Ectodermal cell (in vitro differentiated cells): ENCODE data around the gene NBL1.

Source experiments
- H3K27ac ChIP-seq: 2 replicates; pipeline ENCODE4 v1.7.0; 2013; ENCODE audit warnings: mild to moderate bottlenecking, low read depth, low read length; ENCODE audit not compliant: insufficient read depth, poor library complexity, severe bottlenecking
- H3K27me3 ChIP-seq: 2 replicates; pipeline ENCODE4 v1.7.0; 2013; ENCODE audit warnings: mild to moderate bottlenecking, low read length; ENCODE audit not compliant: insufficient read depth, control insufficient read depth, poor library complexity, severe bottlenecking
- H3K36me3 ChIP-seq: one replicate; pipeline ENCODE4 v1.7.0; 2013; ENCODE audit warnings: low read length; ENCODE audit not compliant: control insufficient read depth, insufficient read depth
- H3K4me1 ChIP-seq: one replicate; pipeline ENCODE4 v1.7.0; 2013; ENCODE audit warnings: low read length; ENCODE audit not compliant: control insufficient read depth, insufficient read depth
- H3K4me3 ChIP-seq: 2 replicates; pipeline ENCODE4 v1.7.0; 2013; ENCODE audit warnings: low read depth, low read length, control low read depth; ENCODE audit not compliant: insufficient read depth
- H3K9me3 ChIP-seq: 2 replicates; pipeline ENCODE4 v1.7.0; 2013; ENCODE audit warnings: mild to moderate bottlenecking, low read length, moderate library complexity; ENCODE audit not compliant: control insufficient read depth
- WGBS, 2 experiments: methylation state at CpG; one replicate each; pipeline ENCODE4 v1.1.7; 2013; ENCODE audit warnings: missing lambda C conversion rate in 2 of 2; 5-methylcytosine and 5-hydroxymethylcytosine counted together

The NBL1 gene

DNA sequence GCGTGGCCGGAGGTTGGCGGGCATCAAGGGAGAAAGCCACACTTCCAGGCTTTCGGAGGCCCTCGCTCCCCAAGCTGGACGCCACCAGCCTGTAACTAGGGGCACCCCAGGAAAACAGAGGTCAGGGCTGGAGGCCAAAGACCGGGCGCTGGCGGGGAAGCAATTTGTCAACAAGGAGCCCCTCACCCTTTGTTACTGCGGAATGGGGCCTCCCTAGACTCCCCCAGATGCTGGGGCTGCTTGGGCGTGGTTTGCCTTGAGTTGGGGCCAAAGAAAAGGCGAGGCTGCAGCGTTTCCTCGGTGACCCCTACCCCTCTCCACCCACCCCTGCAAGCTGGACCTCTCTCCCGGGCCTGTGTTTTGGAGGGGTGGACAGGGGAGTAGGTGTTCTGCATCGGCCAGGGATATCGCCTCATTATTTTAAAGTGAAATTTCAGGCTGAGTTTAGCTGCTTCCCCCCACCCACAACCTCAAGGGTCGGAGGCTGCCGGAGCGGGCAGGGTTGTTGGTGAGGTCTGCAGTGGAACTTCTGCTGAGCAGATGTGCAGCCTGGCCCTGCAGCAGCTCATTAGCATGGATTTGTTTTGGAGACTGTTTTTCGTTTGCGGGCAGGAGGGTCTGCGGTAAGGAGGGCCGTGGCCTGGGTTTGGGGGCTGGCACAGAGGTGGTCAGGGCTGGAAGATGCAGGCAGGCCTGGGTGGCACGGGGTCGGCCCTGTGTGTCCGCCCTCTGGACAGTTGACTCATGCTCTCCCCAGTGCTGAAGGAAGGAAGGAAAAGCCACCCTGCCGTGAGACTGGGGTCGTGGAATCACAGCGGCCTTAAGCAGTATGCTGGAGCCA is 1.5 kb downstream of the NBL1 start:
- H3K27me3 ChIP-seq: peaks cover 57% of the 10 kb centered on the region
- no peaks in the 10 kb centered on the region for H3K9me3 ChIP-seq
- no peak overlapping the region for H3K27ac ChIP-seq
- no peaks in the 10 kb centered on the region for H3K36me3 ChIP-seq
- H3K4me3 ChIP-seq: peak overlapping the region; percentile 40
- H3K4me1 ChIP-seq: peaks cover 5% of the 10 kb centered on the region
- WGBS, 2 experiments: 48 to 53% methylated on average over 26 to 30 of the region's 30 CpGs

DNA sequence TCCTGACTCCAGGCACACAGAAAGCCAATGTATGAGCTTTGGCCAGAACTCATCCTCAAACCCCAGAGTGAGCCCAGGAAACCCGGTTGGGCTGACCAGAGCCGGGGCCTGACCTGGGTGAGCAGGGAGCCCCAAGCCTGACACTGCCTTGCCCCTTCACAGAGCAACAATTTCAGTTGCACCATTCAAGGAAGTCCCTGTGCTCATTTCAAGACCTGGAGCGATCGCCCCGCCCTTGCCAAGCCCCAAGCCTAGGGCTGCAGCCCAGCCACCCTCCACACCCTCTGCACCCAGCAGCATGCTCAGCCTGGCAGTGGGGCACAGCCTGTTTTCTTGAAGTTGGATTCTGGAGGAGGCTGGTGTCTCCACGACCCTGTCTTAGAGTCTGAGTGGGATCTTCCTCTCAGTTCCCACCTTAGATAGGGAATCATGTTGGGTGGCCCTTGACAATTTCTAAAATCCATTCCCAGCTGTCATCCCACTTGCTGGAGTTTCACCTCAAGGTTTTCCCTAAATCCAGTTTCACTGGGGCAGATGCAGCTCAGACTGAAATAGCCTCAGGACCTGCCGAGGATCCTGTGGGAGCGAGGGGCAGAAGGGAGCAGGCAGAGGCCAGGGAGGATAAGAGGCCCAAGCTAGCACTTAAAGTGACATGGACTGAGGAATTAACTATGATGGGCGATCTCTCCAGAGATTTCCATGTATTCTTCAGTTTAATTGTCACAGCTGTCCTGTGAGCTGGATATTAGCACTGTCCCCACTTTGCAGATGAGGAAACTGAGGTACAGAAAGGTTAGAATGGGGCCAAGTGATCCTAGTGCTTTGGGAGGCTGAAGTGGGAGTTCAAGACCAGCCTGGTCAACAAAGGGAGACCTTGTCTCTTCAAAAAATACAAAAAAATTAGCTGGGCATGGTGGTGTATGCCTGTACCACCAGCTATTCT is 2.5 kb downstream of the NBL1 start:
- H3K27ac ChIP-seq: no peak overlapping the region
- no peak overlapping the region for H3K4me3 ChIP-seq
- H3K4me1 ChIP-seq: no peaks in the 10 kb centered on the region
- H3K27me3 ChIP-seq: peaks cover 50% of the 10 kb centered on the region
- 92 to 93% methylated on average over 9 of the region's 9 CpGs for WGBS, 2 experiments
- no peaks in the 10 kb centered on the region for H3K9me3 ChIP-seq
- H3K36me3 ChIP-seq: no peaks in the 10 kb centered on the region

DNA sequence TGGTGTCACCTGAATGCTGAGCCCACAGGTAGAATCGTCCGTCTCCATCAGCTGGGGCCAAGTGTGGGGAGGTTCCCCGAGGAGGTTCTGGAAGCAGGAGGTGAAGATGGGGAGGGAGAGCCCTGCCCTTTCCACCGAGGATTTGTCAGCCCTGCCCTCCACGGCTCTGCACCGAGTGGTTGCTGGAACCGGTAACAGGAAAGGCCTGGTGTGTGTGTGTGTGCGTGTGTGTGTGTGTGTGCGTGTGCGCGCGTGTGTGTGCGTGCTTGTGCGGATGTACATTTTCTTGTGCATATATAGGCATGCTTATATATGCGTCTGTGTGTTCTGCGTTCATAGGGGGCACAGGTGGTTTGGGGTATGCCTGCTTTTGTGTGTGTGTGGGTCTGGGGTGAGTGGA is 3.5 kb downstream of the NBL1 start:
- Histone ChIP-seq H3K4me1 (no peaks in the 10 kb centered on the region), H3K9me3 (no peaks in the 10 kb centered on the region), H3K27me3 (peaks cover 40% of the 10 kb centered on the region), H3K36me3 (no peaks in the 10 kb centered on the region), H3K27ac (no peak overlapping the region), H3K4me3 (no peak overlapping the region)
- 91% methylated on average over 16 of the region's 16 CpGs for WGBS, 2 experiments

DNA sequence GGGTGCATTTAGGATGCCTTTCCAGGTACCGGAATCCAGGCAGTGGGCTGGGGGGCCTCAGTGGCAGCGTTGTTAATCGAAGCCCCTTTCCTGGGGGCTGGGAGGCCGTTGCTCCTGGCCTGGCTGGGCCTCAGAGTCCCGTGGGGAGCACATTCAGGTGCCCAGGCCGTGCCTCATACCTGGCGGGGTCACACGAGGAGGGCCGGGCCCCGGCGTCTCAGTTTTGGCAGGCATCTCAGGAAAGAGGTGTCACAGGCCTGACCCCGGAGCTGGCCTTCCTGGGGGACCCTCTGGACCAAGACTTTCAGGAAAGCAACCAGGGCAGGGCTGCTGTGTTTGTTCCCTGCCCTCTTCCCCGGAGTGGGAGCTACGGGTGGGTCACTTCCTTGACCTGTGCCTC is 4.1 kb downstream of the NBL1 start:
- WGBS, 2 experiments: 92% methylated on average over 14 of the region's 14 CpGs
- no peaks in the 10 kb centered on the region for H3K9me3 ChIP-seq

DNA sequence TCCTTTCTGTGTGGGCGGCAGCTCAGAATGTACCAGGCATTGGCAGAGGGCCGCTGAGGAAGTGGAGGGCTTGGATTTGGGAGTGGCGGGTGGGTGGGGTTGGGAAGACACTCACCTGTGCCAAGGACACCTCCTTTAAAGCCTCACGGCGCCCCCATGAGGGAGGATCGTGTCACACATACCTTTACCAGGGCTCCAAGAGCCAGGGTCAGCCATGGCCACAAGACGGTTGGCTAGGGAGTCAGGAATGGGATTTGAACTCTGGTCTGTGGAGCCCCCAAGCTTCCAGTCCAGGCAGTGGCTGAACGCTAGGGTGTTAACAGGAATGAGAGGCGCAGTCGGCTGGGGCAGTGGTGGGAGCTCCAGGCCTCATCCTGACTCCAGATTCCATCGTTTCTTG is 4.6 kb downstream of the NBL1 start:
- Histone ChIP-seq H3K27me3 (peaks cover 30% of the 10 kb centered on the region), H3K4me1 (no peaks in the 10 kb centered on the region), H3K36me3 (no peaks in the 10 kb centered on the region), H3K4me3 (no peak overlapping the region), H3K27ac (no peak overlapping the region), H3K9me3 (no peaks in the 10 kb centered on the region)
- WGBS, 2 experiments: 63 to 65% methylated on average over 11 of the region's 11 CpGs

More for the DNA sequence above, 4.1 kb downstream of the NBL1 start:
- H3K36me3 ChIP-seq: no peaks in the 10 kb centered on the region
- no peak overlapping the region for H3K27ac ChIP-seq
- H3K27me3 ChIP-seq: peaks cover 34% of the 10 kb centered on the region
- no peaks in the 10 kb centered on the region for H3K4me1 ChIP-seq
- H3K4me3 ChIP-seq: no peak overlapping the region

DNA sequence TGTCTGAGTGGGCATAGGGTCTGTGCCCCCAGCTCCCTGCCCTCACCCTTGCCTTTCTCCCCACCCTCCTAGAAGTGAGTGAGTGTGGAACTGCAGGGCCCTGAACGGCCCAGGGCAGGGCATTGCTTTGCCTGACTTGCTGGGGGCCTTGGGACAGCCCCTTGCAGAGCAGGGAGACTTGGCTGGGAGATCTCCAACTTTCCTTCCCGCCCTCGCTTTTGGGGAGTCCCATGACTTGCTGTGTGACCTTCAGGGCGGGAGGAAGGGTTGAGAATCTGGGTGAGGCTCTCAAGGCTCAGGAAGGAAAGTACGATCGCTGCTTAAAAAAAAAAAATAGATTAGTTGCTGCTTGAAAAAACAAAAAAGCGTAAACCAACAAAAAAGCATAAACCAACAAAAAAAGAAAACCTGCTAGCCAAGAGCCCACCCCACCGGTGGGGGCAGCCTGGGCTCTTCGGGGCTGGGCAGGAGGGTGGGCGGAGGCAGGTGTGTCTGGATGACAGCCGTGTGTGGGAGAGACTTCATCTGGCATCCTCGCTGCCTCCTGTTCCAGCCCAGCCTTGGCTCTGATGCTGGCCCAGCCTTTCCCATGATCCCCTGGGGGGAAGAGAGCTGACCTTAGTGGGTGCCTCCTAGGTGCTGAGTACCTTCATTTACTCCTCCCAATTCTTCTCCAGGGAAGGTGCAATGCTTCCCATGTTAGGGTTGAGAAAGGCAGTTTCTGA is 6.5 kb downstream of the NBL1 start:
- Histone ChIP-seq H3K9me3 (no peaks in the 10 kb centered on the region), H3K4me3 (no peak overlapping the region)

DNA sequence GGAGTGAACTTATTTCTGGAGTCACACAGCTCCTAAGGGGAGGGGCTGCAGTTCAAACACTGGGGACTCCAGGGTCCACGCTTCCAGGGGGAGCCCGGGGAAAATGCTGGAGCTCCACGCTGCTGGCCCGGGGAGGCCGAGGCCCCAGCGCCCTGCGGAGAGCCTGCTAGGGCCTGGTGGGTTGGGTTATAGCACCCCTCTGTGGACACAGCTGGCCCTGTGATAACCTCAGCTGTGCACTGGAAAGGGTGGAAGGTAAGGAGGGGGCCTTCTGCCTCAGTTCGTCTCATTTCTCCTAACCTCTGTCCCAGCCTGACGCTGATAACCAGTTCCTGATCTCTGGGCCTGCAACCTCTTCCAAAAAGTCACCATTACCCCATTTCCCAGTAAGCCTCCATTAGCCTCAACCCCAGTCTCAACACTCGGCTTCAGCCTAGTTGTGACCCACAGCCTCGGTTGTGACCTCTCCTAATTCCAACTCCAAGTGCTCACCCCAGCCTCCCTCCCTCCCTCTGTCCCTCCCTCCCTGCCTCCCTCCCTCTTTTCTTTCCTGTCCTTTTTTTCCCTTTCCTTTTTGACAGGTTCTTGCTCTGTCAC is 7.1 kb downstream of the NBL1 start:
- H3K4me3 ChIP-seq: no peak overlapping the region

More for the DNA sequence above, 6.5 kb downstream of the NBL1 start:
- peaks cover 14% of the 10 kb centered on the region for H3K27me3 ChIP-seq
- H3K27ac ChIP-seq: no peak overlapping the region
- H3K4me1 ChIP-seq: no peaks in the 10 kb centered on the region
- 81 to 84% methylated on average over 12 of the region's 12 CpGs for whole genome bisulfite sequencing, 2 experiments
- no peaks in the 10 kb centered on the region for H3K36me3 ChIP-seq

DNA sequence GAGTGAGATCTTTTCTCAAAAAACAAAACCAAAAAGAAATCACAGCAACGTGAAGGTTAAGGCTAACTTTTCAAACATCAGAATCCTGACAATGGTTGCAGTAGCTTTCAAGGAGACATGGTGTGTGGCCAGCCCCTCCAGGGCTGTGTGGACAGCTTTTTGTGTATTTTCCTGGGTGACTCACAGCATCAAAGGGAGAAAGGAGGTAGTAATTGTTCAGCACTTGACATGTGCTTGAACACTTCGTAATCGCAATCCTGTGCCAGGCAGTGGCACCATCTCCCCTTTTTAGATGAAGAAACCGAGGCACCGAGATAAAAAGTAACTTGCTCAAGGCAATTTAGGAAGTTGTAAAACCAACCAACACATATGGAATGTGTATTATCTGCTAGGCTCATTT is 10.3 kb downstream of the NBL1 start:
- Histone ChIP-seq H3K36me3 (no peaks in the 10 kb centered on the region), H3K4me3 (no peak overlapping the region), H3K27ac (no peak overlapping the region), H3K9me3 (no peaks in the 10 kb centered on the region), H3K27me3 (no peaks in the 10 kb centered on the region), H3K4me1 (no peaks in the 10 kb centered on the region)
- 93 to 94% methylated on average over 5 of the region's 5 CpGs for WGBS, 2 experiments

More for the DNA sequence above, 7.1 kb downstream of the NBL1 start:
- Histone ChIP-seq H3K9me3 (no peaks in the 10 kb centered on the region), H3K27ac (no peak overlapping the region), H3K36me3 (no peaks in the 10 kb centered on the region), H3K27me3 (peaks cover 7% of the 10 kb centered on the region), H3K4me1 (no peaks in the 10 kb centered on the region)
- 37 to 38% methylated on average over 11 of the region's 11 CpGs for WGBS, 2 experiments

DNA sequence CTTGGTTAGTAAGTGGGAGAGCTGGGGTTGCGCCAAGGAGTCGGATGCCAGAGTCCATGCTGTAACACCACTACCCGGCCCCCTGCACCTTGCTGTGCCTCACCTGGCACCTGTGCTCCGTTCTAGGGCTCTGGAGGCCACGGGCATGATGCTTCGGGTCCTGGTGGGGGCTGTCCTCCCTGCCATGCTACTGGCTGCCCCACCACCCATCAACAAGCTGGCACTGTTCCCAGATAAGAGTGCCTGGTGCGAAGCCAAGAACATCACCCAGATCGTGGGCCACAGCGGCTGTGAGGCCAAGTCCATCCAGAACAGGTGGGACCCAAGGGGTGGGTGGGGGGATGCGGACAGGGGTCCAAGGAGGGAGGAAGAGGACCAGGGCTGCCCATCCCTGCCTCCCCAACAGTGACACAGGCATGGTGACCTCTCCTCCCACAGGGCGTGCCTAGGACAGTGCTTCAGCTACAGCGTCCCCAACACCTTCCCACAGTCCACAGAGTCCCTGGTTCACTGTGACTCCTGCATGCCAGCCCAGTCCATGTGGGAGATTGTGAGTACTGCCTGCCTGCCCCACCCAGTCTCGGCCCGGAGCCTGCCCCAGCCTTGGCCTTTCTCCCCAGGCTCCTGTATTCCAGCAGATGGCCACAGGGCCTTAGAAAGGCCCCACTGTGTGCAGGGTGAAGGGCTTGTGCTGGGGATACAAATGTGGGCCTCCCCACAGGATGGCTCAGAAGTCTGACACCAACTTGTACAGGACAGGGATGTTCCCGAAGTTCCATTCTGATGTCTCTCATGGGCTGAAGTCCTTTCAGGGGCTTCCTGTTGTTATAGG is 11.0 kb downstream of the NBL1 start:
- WGBS, 2 experiments: 94 to 95% methylated on average over 15 of the region's 15 CpGs

More for the DNA sequence above, 11.0 kb downstream of the NBL1 start:
- Histone ChIP-seq H3K9me3 (no peaks in the 10 kb centered on the region), H3K4me1 (no peaks in the 10 kb centered on the region), H3K27me3 (no peaks in the 10 kb centered on the region), H3K36me3 (no peaks in the 10 kb centered on the region), H3K27ac (no peak overlapping the region), H3K4me3 (no peak overlapping the region)
